Activated CD4-positive, alpha-beta memory T cell treated with anti-CD3 and anti-CD28 coated beads, Interleukin-2, amount 10 ng/mL, durations not matched to agents 7 days and 5 days (primary cell): ENCODE results near the gene ITGB5. TPM values are rescaled to one million over a fixed set of nuclear protein-coding genes. Genes with fewer than 3 reads are reported as not detected.

Experiments used
- CTCF ChIA-PET: fragments of 350-600 bp; sonication (Branson Sonifier 250); formaldehyde crosslinking; loops from one replicate; lab custom pipeline; 2021; ENCODE audit warnings: antibody characterized with exemption, inconsistent platforms; lab: Charles Lee
- POLR2A ChIA-PET: fragments of 350-600 bp; sonication (Branson Sonifier 250); formaldehyde crosslinking; loops from one replicate; lab custom pipeline; 2021; ENCODE audit warnings: antibody characterized with exemption; lab: Charles Lee
- DNase-seq: peaks from one replicate; pipeline ENCODE4 v3.0.0-alpha.2; 2020
- H3K27ac Mint-ChIP-seq: one replicate; pipeline ENCODE4 v1.8.0; 2021; ENCODE audit warnings: mild to moderate bottlenecking, mixed read lengths
- H3K27me3 Mint-ChIP-seq: one replicate; pipeline ENCODE4 v1.8.0; 2021; ENCODE audit warnings: mixed read lengths
- H3K36me3 Mint-ChIP-seq: one replicate; pipeline ENCODE4 v1.8.0; 2021; ENCODE audit warnings: low read depth, mixed read lengths
- H3K4me1 Mint-ChIP-seq: one replicate; pipeline ENCODE4 v1.8.0; 2021; ENCODE audit warnings: mixed read lengths
- H3K4me3 Mint-ChIP-seq: one replicate; pipeline ENCODE4 v1.8.0; 2021; ENCODE audit warnings: mild to moderate bottlenecking, mixed read lengths
- H3K9me3 Mint-ChIP-seq: one replicate; pipeline ENCODE4 v1.8.0; 2021; ENCODE audit warnings: mixed read lengths
- total RNA-seq, 2 experiments: library from RNA; stranded (reverse); gene quantifications; one replicate each; pipeline ENCODE4 v1.2.3, GENCODE V29; 2021

ITGB5 gene
- total RNA-seq, 2 experiments from 2014 or later: 0.05 to 0.40 TPM

GRCh38 chr3:124877674-124878073 is 9.5 kb downstream of the ITGB5 start:
- H3K4me3 Mint-ChIP-seq: no peak overlapping the region
- H3K27me3 Mint-ChIP-seq: peaks cover 35% of the 10 kb centered on the region
- POLR2A ChIA-PET: no interaction called here
- no peaks in the 10 kb centered on the region for H3K36me3 Mint-ChIP-seq
- H3K27ac Mint-ChIP-seq: no peak overlapping the region
- DNase-seq: no peak
- peaks cover 12% of the 10 kb centered on the region for H3K4me1 Mint-ChIP-seq
- H3K9me3 Mint-ChIP-seq: no peaks in the 10 kb centered on the region
- CTCF ChIA-PET: interaction anchor here (0.6 to 1.9 kb wide), 3 partner anchors 24 to 117 kb away, joined by 3 to 7 read pairs (median 4); no protein-coding TSS in a partner anchor

DNA sequence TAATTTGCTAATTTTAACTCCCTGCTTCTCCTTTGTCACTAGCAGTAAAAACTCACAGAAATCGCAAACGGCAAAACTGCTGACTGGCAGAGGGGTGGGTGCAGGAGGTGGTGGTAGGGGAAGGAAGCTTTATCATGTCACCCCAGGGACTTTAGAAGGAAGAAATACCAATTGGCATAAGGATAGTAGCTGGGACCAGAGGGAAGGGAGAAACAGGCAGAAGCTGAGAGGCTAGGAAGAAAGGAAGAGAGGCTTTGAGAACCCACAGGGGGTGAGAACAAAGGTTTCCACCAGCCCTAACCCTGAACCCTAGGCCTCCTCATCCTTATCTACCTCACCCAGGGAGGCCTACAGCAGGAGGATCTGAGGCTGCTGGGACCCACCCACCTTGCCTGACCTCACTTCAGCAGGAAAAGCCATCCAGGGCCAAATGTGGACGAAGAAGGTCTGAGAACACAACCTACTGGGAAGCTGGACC is 10.7 kb downstream of the ITGB5 start:
- Mint-ChIP-seq H3K27me3 (peaks cover 31% of the 10 kb centered on the region), H3K9me3 (no peaks in the 10 kb centered on the region), H3K36me3 (no peaks in the 10 kb centered on the region), H3K4me1 (peaks cover 12% of the 10 kb centered on the region), H3K27ac (no peak overlapping the region), H3K4me3 (no peak overlapping the region)
- CTCF ChIA-PET: interaction anchor here (0.6 to 1.9 kb wide), 4 partner anchors 25 to 116 kb away, joined by 3 to 7 read pairs (median 4); no protein-coding TSS in a partner anchor
- DNase-seq: no peak
- POLR2A ChIA-PET: no interaction called here

- Mint-ChIP-seq H3K36me3 (no peaks in the 10 kb centered on the region), H3K4me3 (no peak overlapping the region), H3K4me1 (no peaks in the 10 kb centered on the region), H3K27me3 (peaks cover 28% of the 10 kb centered on the region), H3K9me3 (no peaks in the 10 kb centered on the region), H3K27ac (no peak overlapping the region)
- no peak for DNase-seq
- CTCF ChIA-PET: no interaction called here
- POLR2A ChIA-PET: no interaction called here
Measured at GRCh38 chr3:124873226-124873625, 13.9 kb downstream of the ITGB5 start.

- no peak overlapping the region for H3K4me3 Mint-ChIP-seq
- no peak overlapping the region for H3K27ac Mint-ChIP-seq
Measured at GRCh38 chr3:124867511-124867910, 19.7 kb downstream of the ITGB5 start.

DNA sequence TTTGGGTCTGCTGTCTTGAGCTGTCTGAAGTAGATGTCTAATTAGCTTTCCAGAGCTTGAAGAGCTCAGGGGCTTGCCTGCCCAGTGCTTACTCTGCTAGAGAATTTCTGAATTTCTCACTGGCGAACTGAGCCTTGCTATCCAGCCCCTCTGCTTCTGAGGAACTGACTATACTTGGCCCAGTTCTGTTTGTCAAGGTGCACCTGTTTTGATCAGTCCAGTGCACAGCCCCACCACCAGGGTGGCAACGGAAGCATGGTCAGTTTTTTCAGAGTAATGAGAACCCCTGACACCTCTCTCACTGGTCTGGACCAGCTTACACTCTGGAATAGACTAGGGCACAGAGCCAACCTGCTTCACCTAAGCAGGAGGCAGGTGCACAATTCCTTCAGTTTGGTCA is 25.2 kb downstream of the ITGB5 start:
- ChIA-PET CTCF (interaction anchor here (0.7 kb wide), 1 partner anchor 100 kb away, joined by 3 read pairs; no protein-coding TSS in a partner anchor), POLR2A (no interaction called here)
- H3K4me1 Mint-ChIP-seq: no peaks in the 10 kb centered on the region

More at GRCh38 chr3:124867511-124867910, 19.7 kb downstream of the ITGB5 start:
- no peak for DNase-seq
- H3K27me3 Mint-ChIP-seq: peaks cover 23% of the 10 kb centered on the region
- CTCF ChIA-PET: no interaction called here
- no peaks in the 10 kb centered on the region for H3K4me1 Mint-ChIP-seq
- H3K9me3 Mint-ChIP-seq: no peaks in the 10 kb centered on the region
- POLR2A ChIA-PET: no interaction called here
- H3K36me3 Mint-ChIP-seq: no peaks in the 10 kb centered on the region

DNA sequence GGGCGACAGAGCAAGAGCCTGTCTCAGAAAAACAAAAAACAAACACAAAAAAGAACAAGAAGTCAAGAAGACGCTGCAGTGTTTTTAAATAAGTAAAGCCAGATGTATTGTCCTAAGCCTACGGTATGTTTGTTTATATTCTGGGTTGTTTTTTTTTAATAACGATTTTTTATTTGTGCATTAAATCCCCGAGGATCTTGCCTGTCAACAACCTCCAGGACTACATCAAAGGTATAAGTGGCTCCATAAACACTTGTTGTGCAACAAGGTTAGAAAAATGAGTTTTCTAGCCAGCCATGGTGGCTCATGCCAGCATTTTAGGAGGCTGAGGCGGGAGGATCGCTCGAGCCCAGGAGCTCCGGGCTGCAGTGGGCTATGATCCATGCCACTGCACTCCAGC is 26.1 kb downstream of the ITGB5 start:
- CTCF ChIA-PET: no interaction called here
- H3K36me3 Mint-ChIP-seq: no peaks in the 10 kb centered on the region

More for the DNA sequence above, 25.2 kb downstream of the ITGB5 start:
- H3K27me3 Mint-ChIP-seq: peaks cover 21% of the 10 kb centered on the region
- H3K4me3 Mint-ChIP-seq: no peak overlapping the region
- H3K27ac Mint-ChIP-seq: no peak overlapping the region
- DNase-seq: no peak
- no peaks in the 10 kb centered on the region for H3K9me3 Mint-ChIP-seq
- H3K36me3 Mint-ChIP-seq: no peaks in the 10 kb centered on the region

DNA sequence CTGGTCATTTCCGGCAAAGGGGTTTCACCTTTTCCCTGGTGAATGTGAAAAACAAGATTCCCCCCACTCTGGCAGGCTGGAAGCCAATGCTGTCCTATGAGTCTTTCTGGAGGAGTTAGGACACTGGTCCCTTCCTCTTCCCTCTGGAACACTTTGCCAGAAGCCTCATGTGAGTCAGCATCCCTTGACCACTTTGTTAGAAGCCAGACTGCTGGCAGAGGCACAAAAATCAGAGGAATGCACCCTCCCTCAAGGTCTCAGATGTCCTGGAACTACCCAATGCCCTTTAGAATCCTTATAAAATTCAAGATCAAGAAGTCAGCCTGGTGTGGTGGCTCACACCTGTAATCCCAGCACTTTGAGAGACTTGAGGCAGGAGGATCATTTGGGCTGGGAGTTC is 26.6 kb downstream of the ITGB5 start:
- no peak for DNase-seq
- Mint-ChIP-seq H3K36me3 (no peaks in the 10 kb centered on the region), H3K4me1 (no peaks in the 10 kb centered on the region), H3K9me3 (no peaks in the 10 kb centered on the region), H3K4me3 (no peak overlapping the region), H3K27ac (no peak overlapping the region), H3K27me3 (peaks cover 20% of the 10 kb centered on the region)
- ChIA-PET CTCF (no interaction called here), POLR2A (no interaction called here)

More for the DNA sequence above, 26.1 kb downstream of the ITGB5 start:
- Mint-ChIP-seq H3K4me1 (no peaks in the 10 kb centered on the region), H3K27me3 (peaks cover 20% of the 10 kb centered on the region), H3K27ac (no peak overlapping the region), H3K9me3 (no peaks in the 10 kb centered on the region), H3K4me3 (no peak overlapping the region)
- POLR2A ChIA-PET: no interaction called here
- no peak for DNase-seq

DNA sequence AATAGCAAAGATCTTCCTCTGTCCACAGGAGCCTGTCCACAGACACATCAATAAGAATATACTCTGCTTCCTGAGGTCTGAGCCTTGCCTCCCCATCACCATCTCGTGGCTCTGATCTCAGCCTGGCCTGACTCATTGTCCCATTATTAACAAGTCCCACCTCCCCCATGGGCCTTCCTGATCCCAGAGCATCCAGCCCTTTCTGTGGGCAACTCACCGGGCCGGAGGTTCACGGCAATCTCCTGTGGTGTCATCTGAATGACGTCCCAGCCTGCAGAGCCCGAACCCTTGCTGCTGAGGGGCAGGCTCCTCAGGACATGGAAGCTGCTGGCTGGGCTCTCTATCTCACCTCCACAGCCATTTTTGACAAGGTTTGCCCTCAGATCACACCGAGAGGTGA is 28.1 kb downstream of the ITGB5 start:
- ChIA-PET POLR2A (no interaction called here), CTCF (no interaction called here)
- DNase-seq: no peak
- Mint-ChIP-seq H3K4me1 (no peaks in the 10 kb centered on the region), H3K36me3 (no peaks in the 10 kb centered on the region), H3K4me3 (no peak overlapping the region), H3K27me3 (peaks cover 22% of the 10 kb centered on the region), H3K27ac (no peak overlapping the region), H3K9me3 (no peaks in the 10 kb centered on the region)

GRCh38 chr3:124858275-124858674 is 28.9 kb downstream of the ITGB5 start:
- Mint-ChIP-seq H3K9me3 (no peaks in the 10 kb centered on the region), H3K4me3 (no peak overlapping the region), H3K36me3 (no peaks in the 10 kb centered on the region), H3K27ac (no peak overlapping the region), H3K27me3 (peaks cover 22% of the 10 kb centered on the region), H3K4me1 (no peaks in the 10 kb centered on the region)
- ChIA-PET CTCF (no interaction called here), POLR2A (no interaction called here)
- no peak for DNase-seq

- Mint-ChIP-seq H3K36me3 (no peaks in the 10 kb centered on the region), H3K4me3 (no peak overlapping the region), H3K27me3 (peaks cover 25% of the 10 kb centered on the region), H3K9me3 (no peaks in the 10 kb centered on the region), H3K27ac (no peak overlapping the region), H3K4me1 (no peaks in the 10 kb centered on the region)
- ChIA-PET CTCF (interaction anchor here (0.6 kb wide), 1 partner anchor 201 kb away, joined by 3 read pairs; no protein-coding TSS in a partner anchor), POLR2A (no interaction called here)
- no peak for DNase-seq
Measured at GRCh38 chr3:124856677-124857076, 30.5 kb downstream of the ITGB5 start.

DNA sequence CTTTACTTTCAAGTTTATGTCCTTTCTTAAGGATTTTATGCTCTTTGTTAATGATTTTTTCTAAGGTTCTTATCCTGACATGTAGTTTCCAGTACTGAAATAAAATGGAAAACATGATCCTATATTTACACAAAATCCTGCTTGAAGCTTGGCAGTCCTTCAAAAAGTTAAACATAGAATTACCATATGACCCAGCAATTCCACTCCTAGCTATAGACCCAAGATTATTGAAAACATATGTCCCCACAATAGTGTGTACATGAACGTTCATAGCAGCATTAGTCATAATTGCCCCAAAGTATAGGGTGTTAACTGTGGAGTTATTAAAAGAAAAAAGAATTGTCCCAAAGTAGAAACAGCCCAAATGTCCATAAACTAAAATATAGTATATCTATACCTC is 33.2 kb downstream of the ITGB5 start:
- no peaks in the 10 kb centered on the region for H3K9me3 Mint-ChIP-seq
- H3K27ac Mint-ChIP-seq: no peak overlapping the region
- no peaks in the 10 kb centered on the region for H3K36me3 Mint-ChIP-seq
- H3K4me3 Mint-ChIP-seq: no peak overlapping the region
- no peaks in the 10 kb centered on the region for H3K4me1 Mint-ChIP-seq
- ChIA-PET CTCF (interaction anchor here (0.6 to 1.3 kb wide), 3 partner anchors 10 to 93 kb away, joined by 3 read pairs; no protein-coding TSS in a partner anchor), POLR2A (no interaction called here)
- H3K27me3 Mint-ChIP-seq: peaks cover 20% of the 10 kb centered on the region
- no peak for DNase-seq

GRCh38 chr3:124853446-124853845 is 33.7 kb downstream of the ITGB5 start:
- CTCF ChIA-PET: interaction anchor here (0.6 to 1.3 kb wide), 3 partner anchors 9 to 92 kb away, joined by 3 read pairs; no protein-coding TSS in a partner anchor
- no peaks in the 10 kb centered on the region for H3K4me1 Mint-ChIP-seq
- POLR2A ChIA-PET: no interaction called here
- DNase-seq: no peak
- no peaks in the 10 kb centered on the region for H3K9me3 Mint-ChIP-seq
- no peak overlapping the region for H3K27ac Mint-ChIP-seq
- no peaks in the 10 kb centered on the region for H3K36me3 Mint-ChIP-seq
- H3K27me3 Mint-ChIP-seq: peaks cover 17% of the 10 kb centered on the region
- H3K4me3 Mint-ChIP-seq: no peak overlapping the region

GRCh38 chr3:124851905-124852304 is 35.3 kb downstream of the ITGB5 start:
- H3K36me3 Mint-ChIP-seq: no peaks in the 10 kb centered on the region
- no peak overlapping the region for H3K4me3 Mint-ChIP-seq
- H3K27ac Mint-ChIP-seq: no peak overlapping the region
- peaks cover 9% of the 10 kb centered on the region for H3K27me3 Mint-ChIP-seq
- H3K4me1 Mint-ChIP-seq: no peaks in the 10 kb centered on the region
- ChIA-PET CTCF (no interaction called here), POLR2A (no interaction called here)
- H3K9me3 Mint-ChIP-seq: no peaks in the 10 kb centered on the region
- no peak for DNase-seq

DNA sequence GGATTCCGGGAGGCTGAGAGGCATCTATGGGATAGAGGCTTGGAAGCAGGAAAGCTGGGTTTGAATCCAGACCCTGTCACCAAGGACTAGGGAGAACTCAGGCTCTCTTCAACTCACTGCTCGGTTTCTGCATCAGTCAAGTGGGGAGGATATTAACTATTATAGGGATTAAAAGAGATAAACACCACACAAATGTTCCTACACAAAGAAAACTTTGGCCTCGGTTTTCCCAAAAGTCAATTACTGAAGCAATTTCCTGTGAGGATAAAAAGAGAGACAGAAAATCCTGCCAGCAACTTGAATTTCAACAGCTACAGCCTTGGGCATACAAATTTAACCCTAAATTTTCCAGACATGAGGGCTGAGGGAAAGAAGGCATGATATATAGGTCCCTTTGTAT is 36.0 kb downstream of the ITGB5 start:
- ChIA-PET CTCF (no interaction called here), POLR2A (no interaction called here)
- Mint-ChIP-seq H3K36me3 (no peaks in the 10 kb centered on the region), H3K4me3 (no peak overlapping the region), H3K4me1 (no peaks in the 10 kb centered on the region), H3K27ac (no peak overlapping the region), H3K27me3 (peaks cover 5% of the 10 kb centered on the region), H3K9me3 (no peaks in the 10 kb centered on the region)
- no peak for DNase-seq
